ENCODE measurements around the gene KCNAB2.

Gene KCNAB2

GRCh38 chr1:6086358-6086757 lies 40.7 kb downstream of the KCNAB2 start:
- Histone ChIP-seq H3K36me3 (no peaks in the 10 kb centered on the region; the same call in 1 of the 2 replicates), H3K27me3 (ENCODE audit: insufficient read depth, low read depth, severe bottlenecking) (no peaks in the 10 kb centered on the region), H3K27ac (no peak overlapping the region), H3K9me3 (ENCODE audit: severe bottlenecking) (no peaks in the 10 kb centered on the region), H3K4me3 (ENCODE audit: low read depth, low read length) (no peak overlapping the region)
- TF ChIP-seq, protein P1, sequence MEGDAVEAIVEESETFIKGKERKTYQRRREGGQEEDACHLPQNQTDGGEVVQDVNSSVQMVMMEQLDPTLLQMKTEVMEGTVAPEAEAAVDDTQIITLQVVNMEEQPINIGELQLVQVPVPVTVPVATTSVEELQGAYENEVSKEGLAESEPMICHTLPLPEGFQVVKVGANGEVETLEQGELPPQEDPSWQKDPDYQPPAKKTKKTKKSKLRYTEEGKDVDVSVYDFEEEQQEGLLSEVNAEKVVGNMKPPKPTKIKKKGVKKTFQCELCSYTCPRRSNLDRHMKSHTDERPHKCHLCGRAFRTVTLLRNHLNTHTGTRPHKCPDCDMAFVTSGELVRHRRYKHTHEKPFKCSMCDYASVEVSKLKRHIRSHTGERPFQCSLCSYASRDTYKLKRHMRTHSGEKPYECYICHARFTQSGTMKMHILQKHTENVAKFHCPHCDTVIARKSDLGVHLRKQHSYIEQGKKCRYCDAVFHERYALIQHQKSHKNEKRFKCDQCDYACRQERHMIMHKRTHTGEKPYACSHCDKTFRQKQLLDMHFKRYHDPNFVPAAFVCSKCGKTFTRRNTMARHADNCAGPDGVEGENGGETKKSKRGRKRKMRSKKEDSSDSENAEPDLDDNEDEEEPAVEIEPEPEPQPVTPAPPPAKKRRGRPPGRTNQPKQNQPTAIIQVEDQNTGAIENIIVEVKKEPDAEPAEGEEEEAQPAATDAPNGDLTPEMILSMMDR (IDR thresholded peaks at IDR 0.05; ENCODE audit: low read depth, low read length), result no peak
- no peak for DNase-seq

DNA sequence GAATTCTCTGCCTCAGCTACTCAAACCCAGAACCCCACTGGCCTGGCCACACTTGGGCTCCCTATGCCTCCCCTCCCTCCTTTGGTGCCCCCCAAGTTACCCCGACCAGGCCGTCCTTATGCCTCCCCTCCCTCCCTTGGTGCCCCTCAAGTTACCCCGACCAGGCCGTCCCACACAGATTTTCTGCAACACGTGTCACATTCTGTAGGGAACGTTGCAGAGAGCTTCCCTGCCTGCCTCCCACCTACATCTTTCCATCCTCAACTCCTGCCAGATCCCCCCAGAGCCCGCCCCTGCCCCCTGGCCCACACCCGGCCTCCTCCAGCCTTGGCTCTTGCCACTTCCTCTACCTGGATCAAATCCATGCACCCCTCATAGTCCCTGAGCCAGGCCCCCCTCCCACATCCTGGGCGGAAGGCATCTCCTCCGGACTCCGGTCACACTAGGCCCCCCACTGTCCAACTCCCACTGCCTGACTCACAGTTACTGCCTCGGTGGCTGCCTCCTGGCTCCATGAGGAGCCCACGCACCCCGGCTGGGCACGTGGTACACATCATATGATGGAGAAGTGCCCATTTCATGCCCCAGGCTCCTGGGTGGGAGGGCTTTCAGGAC lies 41.2 kb downstream of the KCNAB2 start:
- TF ChIP-seq, protein P1 (IDR thresholded peaks at IDR 0.05; ENCODE audit: low read depth, low read length), result no peak
- DNase-seq, result no peak
- Histone ChIP-seq H3K9me3 (ENCODE audit: severe bottlenecking) (no peaks in the 10 kb centered on the region), H3K4me3 (ENCODE audit: low read depth, low read length) (no peak overlapping the region), H3K27ac (no peak overlapping the region), H3K36me3 (no peaks in the 10 kb centered on the region; the same call in 1 of the 2 replicates), H3K27me3 (ENCODE audit: insufficient read depth, low read depth, severe bottlenecking) (no peaks in the 10 kb centered on the region)

GRCh38 chr1:6087377-6087772 lies 41.7 kb downstream of the KCNAB2 start:
- no peaks in the 10 kb centered on the region; the same call in 1 of the 2 replicates for H3K36me3 ChIP-seq
- H3K4me3 ChIP-seq (ENCODE audit: low read depth, low read length), result no peak overlapping the region
- TF ChIP-seq, protein P1 (IDR thresholded peaks at IDR 0.05; ENCODE audit: low read depth, low read length), result no peak
- H3K27me3 ChIP-seq (ENCODE audit: insufficient read depth, low read depth, severe bottlenecking), result no peaks in the 10 kb centered on the region
- H3K27ac ChIP-seq, result no peak overlapping the region
- no peak for DNase-seq
- H3K9me3 ChIP-seq (ENCODE audit: severe bottlenecking), result no peaks in the 10 kb centered on the region

GRCh38 chr1:6087958-6088357 lies 42.3 kb downstream of the KCNAB2 start:
- no peak overlapping the region for H3K4me3 ChIP-seq (ENCODE audit: low read depth, low read length)
- DNase-seq, result no peak
- TF ChIP-seq, protein P1 (IDR thresholded peaks at IDR 0.05; ENCODE audit: low read depth, low read length), result no peak
- no peak overlapping the region for H3K27ac ChIP-seq
- H3K36me3 ChIP-seq, result no peaks in the 10 kb centered on the region; the same call in 1 of the 2 replicates
- H3K9me3 ChIP-seq (ENCODE audit: severe bottlenecking), result no peaks in the 10 kb centered on the region
- H3K27me3 ChIP-seq (ENCODE audit: insufficient read depth, low read depth, severe bottlenecking), result no peaks in the 10 kb centered on the region

GRCh38 chr1:6088956-6089355 lies 43.3 kb downstream of the KCNAB2 start:
- Histone ChIP-seq H3K4me3 (ENCODE audit: low read depth, low read length) (no peak overlapping the region), H3K36me3 (no peaks in the 10 kb centered on the region; the same call in 1 of the 2 replicates), H3K9me3 (ENCODE audit: severe bottlenecking) (no peaks in the 10 kb centered on the region), H3K27ac (no peak overlapping the region), H3K27me3 (ENCODE audit: insufficient read depth, low read depth, severe bottlenecking) (no peaks in the 10 kb centered on the region)
- no peak for DNase-seq
- TF ChIP-seq, protein P1 (IDR thresholded peaks at IDR 0.05; ENCODE audit: low read depth, low read length), result no peak

DNA sequence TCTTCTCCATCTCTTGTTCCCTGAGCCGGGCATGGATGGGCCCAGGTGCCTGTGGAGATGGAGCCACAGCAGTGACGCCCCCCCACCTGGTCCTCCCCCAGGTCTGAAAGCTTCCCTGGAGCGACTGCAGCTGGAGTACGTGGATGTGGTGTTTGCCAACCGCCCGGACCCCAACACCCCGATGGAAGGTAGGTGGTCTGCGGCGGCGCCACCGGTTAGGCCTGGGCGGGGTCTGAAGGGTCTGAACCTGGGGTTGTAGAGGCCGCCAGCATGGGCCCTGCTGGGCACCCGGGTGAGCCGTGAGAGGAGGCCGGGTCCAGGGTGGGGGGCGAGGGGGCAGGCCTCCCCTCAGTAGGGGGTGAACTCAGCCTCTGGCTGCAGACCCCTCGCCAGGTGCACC lies 44.6 kb downstream of the KCNAB2 start:
- no peak overlapping the region for H3K4me3 ChIP-seq (ENCODE audit: low read depth, low read length)
- TF ChIP-seq, protein P1 (IDR thresholded peaks at IDR 0.05; ENCODE audit: low read depth, low read length), result no peak
- H3K27me3 ChIP-seq (ENCODE audit: insufficient read depth, low read depth, severe bottlenecking), result no peaks in the 10 kb centered on the region
- no peak for DNase-seq
- no peaks in the 10 kb centered on the region for H3K9me3 ChIP-seq (ENCODE audit: severe bottlenecking)
- no peak overlapping the region for H3K27ac ChIP-seq
- H3K36me3 ChIP-seq, result peaks cover 3% of the 10 kb centered on the region; the same call in 1 of the 2 replicates

Data from WERI-Rb-1 (cell line).